Measurements from ENCODE around the gene NENF.
A peak's percentile ranks its signal among the peaks of the same experiment; 100 is the strongest.
"Not testable (repeated sequence)": the region's sequence is repeated elsewhere in the genome, so short reads cannot be mapped to it uniquely, and the experiment has no call there.

The NENF gene

GRCh38 chr1:212432661-212433576 lies at the start of gene NENF:
TSS of gene NENF (plus strand) at chr1:212432920. CDS start at chr1:212432944, 24 bp downstream.
- peak; percentile 58 for DNase-seq (ENCODE audit: low read depth)

GRCh38 chr1:212386029-212386428 lies 46.7 kb upstream of the NENF start:
- DNase-seq (ENCODE audit: low read depth), result no peak

DNA sequence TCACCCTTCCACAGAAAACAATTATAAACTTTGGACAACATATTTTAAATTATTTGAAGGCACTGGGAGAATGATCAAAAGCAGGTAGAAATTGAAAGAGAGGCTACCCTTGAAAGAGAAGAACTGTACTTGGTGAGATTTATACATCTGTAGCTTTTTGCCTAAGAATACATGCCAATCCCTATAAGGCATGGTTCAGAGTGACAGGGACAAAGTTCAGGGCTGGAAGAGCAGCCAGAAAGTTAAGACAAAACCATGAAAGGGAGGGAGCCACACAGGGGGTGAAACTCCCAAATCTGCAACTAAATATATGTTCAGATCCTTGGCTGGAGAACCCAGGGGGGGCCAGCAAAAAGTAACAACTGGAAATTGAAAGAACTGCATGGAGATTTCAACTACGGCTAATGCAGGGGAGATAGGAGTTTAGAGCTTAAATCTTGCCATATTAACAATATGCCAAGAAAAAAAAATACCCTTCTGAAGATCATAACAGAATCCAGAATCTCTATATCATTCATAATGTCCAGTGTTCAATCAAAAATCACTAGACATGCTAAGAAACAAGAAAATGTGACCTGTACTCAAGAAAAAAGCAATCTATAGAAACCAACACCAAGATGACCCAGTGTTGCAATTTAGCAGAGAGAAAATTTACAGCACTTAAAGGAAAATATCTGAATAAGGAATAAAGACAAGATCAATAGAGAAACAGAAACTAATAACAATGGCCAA lies 43.6 kb upstream of the NENF start:
- no peak for DNase-seq (ENCODE audit: low read depth)

- not testable (repeated sequence) for DNase-seq (ENCODE audit: low read depth)
Measured at GRCh38 chr1:212395678-212396437, 36.9 kb upstream of the NENF start.

- DNase-seq (ENCODE audit: low read depth), result no peak
Measured at GRCh38 chr1:212396638-212397037, 36.1 kb upstream of the NENF start.

- DNase-seq (ENCODE audit: low read depth), result no peak
Measured at GRCh38 chr1:212397171-212397570, 35.5 kb upstream of the NENF start.

DNA sequence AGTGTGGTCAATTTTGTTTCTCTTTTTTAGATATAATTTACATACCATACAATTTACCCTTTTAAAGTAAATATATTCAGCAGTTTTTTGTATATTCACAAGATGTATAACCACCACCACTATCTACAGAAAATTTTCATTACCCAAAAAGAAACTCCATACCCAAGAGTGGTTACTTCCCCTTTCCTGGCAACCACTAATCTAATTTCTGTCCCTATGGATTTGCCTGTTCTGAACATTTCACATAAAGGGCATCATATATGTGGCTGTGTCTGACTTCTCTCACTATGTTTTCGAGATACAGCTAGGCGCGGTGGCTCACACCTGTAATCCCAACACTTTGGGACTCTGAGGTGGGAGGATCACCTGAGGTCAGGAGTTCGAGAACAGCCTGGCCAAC lies 31.7 kb upstream of the NENF start:
- no peak for DNase-seq (ENCODE audit: low read depth)

DNA sequence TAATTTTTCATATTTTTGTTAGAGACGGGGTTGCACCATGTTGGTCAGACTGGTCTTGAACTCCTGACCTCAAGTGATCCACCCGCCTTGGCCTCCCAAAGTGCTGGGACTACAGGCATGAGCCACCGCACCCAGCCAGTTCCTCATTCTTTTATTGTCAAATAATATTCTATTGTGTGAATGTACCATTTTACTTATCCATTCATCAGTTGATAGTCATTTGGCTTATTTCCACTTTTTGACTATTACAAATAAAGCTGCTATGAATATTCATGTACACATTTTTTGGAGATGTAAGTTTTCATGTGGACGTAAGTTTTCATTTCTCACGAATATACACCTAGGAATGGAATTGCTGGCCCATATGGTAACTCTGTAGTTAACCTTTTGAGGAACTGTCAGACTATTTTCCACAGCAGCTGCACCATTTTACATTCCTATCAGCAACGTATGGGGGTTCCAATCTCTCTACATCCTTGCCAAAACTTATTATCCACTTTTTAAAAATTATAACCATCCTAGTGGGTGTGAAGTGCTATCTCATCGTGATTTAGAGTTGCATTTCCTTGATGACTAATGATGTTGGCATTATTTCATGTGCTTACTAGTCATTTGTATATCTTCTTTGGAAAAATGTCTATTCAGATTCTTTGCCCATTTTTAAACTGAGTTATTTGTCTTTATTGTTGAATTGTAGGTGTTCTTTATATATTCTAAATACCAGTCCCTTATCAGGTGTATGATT lies 30.7 kb upstream of the NENF start:
- no peak for DNase-seq (ENCODE audit: low read depth)

- DNase-seq (ENCODE audit: low read depth), result no peak
Measured at GRCh38 chr1:212402666-212403321, 29.9 kb upstream of the NENF start.

GRCh38 chr1:212410231-212410820 lies 22.4 kb upstream of the NENF start:
- DNase-seq (ENCODE audit: low read depth), result no peak

GRCh38 chr1:212412374-212412773 lies 20.3 kb upstream of the NENF start:
- no peak for DNase-seq (ENCODE audit: low read depth)

DNA sequence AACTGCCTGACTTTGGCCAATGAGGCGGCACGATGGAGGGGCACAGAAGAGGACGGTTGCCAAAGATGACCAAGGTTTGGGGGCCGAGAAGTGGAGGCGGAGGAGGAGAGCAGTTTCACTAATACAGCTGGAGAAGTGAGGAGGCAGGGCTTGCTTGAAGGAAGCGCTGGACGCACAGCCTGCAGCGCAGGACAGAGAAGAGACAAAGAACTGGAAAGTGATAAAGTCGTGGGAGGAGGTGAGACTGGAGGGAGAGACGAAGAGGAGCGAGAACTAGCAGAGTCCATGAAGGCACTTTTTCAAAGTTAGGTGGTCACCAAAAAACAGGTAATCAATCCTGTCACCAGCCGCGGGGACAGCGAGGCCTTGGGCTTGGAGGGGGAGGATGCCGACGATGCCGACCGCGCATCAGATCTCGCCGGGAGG lies 18.8 kb upstream of the NENF start:
- no peak for DNase-seq (ENCODE audit: low read depth)

- peak; percentile 41 for DNase-seq (ENCODE audit: low read depth)
Measured at GRCh38 chr1:212414328-212415106, 18.2 kb upstream of the NENF start, which contains the start of gene PACC1. TSS of gene PACC1 (minus strand) at chr1:212414886. CDS start at chr1:212414757, 129 bp downstream.

GRCh38 chr1:212415107-212415841 lies 17.4 kb upstream of the NENF start:
- DNase-seq (ENCODE audit: low read depth), result no peak

- DNase-seq (ENCODE audit: low read depth), result no peak
Measured at GRCh38 chr1:212421165-212421564, 11.6 kb upstream of the NENF start.

- no peak for DNase-seq (ENCODE audit: low read depth)
Measured at GRCh38 chr1:212423879-212424278, 8.8 kb upstream of the NENF start.

GRCh38 chr1:212428496-212428895 lies 4.2 kb upstream of the NENF start:
- no peak for DNase-seq (ENCODE audit: low read depth)

DNA sequence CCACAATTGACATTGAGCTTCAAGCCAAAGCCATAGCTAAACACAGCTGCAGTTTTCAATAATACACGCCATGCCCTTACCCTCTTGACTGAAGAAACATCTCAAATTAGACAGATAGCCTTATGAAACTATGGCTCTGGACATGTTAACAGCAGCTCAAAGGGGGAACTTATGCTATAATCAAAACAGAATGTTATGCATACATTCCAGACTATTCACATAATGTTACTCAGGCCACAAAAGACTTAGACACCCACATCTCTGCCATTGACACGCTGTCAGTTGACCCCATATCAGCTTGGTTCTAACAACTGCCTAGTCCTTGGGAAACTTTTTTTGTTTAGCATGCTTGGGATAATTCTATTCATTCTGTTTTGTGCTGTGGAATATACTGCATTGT lies 2.3 kb upstream of the NENF start:
- DNase-seq (ENCODE audit: low read depth), result no peak

- no peak for DNase-seq (ENCODE audit: low read depth)
Measured at GRCh38 chr1:212430955-212431394, 1.7 kb upstream of the NENF start.

All from GM04504 (cell line).